ENCODE data around the gene NDUFS2. TPM values are rescaled to one million over a fixed set of nuclear protein-coding genes. Genes with fewer than 3 reads are reported as not detected.
A peak's percentile ranks its signal among the peaks of the same experiment; 100 is the strongest.

The NDUFS2 gene
- total RNA-seq, result 175 and 194 TPM in 2 replicates

DNA sequence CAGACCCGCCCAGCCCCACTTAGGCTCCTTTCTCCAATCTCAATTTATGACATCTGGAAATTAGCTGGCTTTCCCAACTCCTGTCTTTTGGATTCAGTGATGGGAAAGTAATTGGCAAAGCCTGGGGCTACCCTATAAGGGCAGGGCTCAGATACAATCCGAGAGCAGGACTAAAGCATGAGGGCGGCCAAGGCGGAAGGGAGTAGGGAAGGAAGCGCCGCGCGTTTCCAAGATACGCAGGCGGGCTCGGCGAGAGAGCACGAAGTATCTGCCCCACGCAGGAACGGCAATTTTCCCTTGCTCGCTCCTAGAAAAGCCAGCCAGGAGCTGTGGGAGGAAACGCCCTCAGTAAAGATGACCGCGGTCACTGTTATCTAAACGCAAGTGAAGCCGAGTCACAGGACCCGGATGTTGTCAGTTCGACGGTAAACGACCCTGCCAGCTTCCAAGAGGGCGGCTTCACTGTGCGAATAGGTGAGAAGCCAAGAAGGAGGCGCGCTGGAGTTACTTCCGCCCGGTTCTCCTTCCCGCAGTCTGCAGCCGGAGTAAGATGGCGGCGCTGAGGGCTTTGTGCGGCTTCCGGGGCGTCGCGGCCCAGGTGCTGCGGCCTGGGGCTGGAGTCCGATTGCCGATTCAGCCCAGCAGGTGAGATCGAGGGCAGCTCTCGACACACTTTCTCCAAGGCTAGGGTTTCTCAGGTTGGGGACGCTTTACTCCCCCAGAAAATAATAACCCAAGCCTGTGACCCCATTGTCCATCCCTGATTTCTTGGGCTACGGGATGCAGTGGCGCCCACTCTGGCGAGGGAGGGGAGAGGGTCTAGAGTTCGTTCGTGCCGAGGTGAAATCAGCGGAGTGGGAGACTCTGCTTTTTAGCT, at the start of gene NDUFS2:
NDUFS2 (plus strand) TSS at position 532 of the 877 bp plus-strand sequence; CDS start at position 551, 19 bp downstream.
- DNase-seq (ENCODE audit: low read depth), result peak; percentile 97

DNA sequence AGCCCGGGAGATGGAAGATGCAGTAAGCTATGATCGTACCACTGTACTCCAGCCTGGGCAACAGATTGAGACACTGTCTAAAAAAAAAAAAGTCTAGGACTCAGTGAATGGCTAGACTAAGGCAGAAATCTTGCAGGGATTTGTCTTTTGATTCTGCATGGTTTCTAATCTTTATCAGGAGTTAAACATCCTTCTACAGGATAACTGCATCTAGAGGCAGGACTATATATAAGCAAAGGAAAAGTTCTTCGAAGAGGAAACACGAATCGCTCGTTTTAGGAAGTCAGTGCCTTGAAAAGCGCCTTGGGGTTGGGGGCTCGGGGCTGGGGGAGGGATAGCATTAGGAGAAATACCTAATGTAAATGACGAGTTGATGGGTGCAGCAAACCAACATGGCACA, 49.0 kb upstream of the NDUFS2 start:
- DNase-seq (ENCODE audit: low read depth), result no peak

DNA sequence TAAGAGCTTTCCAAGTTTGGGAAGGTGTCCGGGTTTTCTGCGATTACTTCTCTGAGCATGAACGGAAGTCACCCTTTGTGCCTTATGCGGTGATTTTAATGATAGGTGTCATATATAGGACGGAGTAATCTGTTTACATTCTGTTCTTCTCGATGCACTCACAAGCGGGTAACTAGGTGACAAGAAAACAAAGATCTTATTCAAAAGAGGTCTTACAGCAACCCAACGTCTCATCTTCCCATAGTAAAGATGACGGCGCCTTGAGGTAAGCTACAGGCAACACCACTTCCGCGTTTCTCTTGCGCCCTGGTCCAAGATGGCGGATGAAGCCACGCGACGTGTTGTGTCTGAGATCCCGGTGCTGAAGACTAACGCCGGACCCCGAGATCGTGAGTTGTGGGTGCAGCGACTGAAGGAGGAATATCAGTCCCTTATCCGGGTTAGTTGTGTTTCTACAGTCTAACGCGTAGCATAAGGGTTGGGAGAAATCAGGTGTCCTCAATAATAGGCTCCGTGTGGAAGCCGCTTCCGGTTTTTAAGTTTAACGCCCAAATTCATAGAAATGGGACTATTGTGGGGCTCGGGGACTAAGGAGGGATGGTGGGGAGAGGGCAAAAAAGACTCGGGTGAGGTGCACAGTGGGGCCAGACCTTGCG, 48.4 kb upstream of the NDUFS2 start, which contains the start of gene UFC1:
UFC1 (plus strand) TSS at position 297 of the 656 bp plus-strand sequence; CDS start at position 317, 20 bp downstream.
- DNase-seq (ENCODE audit: low read depth), result peak; percentile 85

DNA sequence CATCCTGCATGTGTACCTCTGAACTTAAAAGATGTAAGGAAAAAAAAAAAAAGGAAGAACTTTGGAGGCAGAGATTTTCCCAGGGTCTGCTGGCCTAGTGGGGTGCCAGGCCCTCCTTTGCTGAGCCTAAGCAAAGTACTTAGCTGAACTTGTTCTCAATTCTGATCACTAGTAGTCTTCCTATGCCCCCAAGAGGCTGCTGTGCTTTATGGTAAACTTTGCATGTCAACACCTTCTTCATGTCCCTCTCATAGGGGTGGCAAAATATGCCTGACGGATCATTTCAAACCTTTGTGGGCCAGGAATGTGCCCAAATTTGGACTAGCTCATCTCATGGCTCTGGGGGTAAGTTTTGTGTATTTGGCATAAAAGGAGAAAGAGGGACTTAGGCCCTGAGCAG, 44.3 kb upstream of the NDUFS2 start:
- no peak for DNase-seq (ENCODE audit: low read depth)

DNA sequence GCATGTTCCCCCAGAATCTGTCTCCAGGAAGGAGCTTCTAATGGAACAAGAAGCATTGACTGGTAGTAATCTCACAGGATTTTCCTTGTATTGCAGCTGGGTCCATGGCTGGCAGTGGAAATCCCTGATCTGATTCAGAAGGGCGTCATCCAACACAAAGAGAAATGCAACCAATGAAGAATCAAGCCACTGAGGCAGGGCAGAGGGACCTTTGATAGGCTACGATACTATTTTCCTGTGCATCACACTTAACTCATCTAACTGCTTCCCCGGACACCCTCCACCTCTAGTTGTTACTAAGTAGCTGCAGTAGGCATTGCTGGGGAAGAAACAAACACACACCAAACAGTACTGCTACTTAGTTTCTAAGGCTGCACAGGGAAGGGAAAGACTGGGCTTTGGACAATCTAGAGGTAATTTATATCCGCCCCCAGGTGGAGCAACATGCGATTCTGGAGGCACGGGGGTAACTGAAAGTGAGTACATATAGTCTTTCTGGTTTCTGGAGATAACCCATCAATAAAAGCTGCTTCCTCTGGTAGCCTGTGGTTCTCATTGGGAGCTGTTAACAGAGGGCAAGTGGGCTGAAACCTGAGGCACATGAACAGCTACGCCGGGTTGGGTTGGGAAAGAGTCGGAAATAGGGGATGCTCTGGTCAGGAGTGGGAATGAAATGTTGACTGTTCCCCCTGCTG, 43.7 kb upstream of the NDUFS2 start:
- DNase-seq (ENCODE audit: low read depth), result no peak

DNA sequence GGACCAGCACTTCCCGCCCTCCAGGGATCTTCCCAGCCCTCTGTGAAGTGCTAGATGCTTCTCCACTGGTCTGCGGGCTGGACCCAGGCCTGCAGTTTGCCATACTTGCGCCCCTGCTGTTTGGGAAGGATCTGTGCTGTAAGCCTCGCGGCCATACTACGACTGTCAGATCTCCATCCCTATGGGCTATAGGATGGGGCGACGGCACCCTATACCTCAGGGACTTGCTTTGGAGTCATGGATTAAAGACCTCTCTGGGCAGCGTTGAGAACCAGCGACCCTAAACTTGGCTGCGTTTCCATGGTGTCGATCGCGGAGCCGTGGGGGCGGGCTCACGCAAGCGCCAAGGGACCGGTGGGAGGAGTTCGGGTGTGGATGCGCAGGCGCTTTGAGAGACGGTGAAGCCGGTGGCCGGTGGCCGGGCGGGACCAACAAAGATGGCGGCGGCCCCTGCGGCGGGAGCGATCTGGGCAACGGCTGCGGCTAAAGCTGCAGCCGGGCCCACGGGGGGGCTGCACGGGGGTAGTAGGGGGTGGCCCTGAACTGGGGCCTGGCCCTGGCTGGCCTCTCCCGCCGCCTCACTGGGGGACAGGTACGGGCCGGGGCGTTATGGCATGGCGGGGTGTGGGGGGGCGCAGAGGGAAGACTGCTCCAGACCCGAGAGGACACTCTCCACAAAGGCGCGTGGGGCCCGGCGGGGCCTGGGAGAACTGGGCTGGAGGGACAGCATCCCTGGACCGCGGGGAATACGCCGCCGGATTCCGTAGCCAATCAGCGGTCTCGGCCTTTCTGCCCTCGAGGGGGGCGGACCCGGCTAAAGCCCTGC, 42.9 kb upstream of the NDUFS2 start, which contains the start of gene USP21:
USP21 (plus strand) TSS at position 414 of the 826 bp plus-strand sequence. CDS start 1,141 bp downstream, outside the sequence.
- DNase-seq (ENCODE audit: low read depth), result peak; percentile 69

DNA sequence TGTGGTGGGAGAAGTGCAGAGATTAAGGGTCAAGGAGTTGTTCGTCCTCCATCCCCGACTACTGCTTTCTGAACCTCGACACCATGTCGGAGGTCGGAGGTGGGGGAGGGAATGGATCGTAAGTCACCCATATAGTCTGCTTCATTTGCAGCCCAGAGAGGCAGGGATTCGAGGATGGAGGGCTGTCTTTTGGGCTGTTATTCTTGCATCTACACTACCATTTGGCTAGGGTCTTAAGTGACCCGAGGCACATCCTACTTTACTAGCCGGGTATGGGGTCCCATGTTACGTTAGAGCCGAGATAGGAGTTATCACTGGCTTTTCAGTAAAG, 42.3 kb upstream of the NDUFS2 start:
- no peak for DNase-seq (ENCODE audit: low read depth)

DNA sequence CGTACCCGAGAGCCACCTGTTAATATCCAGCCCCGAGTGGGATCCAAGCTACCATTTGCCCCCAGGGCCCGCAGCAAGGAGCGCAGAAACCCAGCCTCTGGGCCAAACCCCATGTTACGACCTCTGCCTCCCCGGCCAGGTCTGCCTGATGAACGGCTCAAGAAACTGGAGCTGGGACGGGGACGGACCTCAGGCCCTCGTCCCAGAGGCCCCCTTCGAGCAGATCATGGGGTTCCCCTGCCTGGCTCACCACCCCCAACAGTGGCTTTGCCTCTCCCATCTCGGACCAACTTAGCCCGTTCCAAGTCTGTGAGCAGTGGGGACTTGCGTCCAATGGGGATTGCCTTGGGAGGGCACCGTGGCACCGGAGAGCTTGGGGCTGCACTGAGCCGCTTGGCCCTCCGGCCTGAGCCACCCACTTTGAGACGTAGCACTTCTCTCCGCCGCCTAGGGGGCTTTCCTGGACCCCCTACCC, 41.5 kb upstream of the NDUFS2 start:
- DNase-seq (ENCODE audit: low read depth), result no peak

DNA sequence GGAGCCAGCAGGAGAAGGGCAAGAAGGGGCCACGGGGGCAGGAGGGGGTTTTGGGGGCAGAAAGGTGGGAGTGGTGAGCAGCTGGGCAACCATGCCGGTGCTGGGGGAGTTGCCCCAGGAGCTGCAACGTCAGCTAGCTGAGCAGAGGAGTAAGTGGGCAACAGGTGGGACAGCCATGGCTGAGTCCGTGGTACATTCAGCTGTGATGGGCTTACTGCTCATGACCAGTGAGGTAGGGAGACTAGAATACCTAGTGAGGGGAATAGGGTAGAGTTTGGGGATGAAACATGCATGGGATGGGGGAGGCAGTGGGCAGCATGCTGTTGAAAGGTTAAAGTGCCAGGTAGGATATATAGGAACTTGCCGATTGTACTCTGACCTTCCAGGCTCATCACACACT, 40.5 kb upstream of the NDUFS2 start:
- no peak for DNase-seq (ENCODE audit: low read depth)

DNA sequence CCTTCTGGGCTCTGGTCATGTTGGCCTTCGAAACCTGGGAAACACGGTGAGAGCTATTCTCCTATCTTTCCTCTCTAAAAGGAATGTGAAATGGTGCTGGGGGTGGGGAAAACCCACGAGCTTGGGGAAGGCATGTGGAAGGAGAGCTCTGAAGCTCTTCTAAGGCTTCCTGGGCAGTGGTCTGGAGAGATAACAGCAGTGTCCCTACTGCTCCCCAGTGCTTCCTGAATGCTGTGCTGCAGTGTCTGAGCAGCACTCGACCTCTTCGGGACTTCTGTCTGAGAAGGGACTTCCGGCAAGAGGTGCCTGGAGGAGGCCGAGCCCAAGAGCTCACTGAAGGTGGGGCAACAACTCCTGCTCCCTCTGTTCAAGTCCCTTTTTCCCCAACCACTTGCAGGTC, 40.1 kb upstream of the NDUFS2 start:
- no peak for DNase-seq (ENCODE audit: low read depth)

DNA sequence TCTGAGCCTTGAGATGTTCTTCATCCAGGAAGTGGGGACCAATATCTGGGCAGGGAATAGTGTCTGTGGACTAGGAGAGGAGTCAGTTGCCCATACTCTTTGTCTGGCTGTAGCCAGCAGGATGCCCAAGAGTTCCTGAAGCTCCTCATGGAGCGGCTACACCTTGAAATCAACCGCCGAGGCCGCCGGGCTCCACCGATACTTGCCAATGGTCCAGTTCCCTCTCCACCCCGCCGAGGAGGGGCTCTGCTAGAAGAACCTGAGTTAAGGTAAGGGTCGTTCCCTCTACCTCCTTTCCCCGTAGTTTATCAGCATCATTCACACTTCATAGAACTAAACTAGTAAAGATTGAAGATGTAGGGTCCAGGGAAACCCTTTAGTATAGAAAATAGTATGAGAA, 39.4 kb upstream of the NDUFS2 start:
- DNase-seq (ENCODE audit: low read depth), result no peak

DNA sequence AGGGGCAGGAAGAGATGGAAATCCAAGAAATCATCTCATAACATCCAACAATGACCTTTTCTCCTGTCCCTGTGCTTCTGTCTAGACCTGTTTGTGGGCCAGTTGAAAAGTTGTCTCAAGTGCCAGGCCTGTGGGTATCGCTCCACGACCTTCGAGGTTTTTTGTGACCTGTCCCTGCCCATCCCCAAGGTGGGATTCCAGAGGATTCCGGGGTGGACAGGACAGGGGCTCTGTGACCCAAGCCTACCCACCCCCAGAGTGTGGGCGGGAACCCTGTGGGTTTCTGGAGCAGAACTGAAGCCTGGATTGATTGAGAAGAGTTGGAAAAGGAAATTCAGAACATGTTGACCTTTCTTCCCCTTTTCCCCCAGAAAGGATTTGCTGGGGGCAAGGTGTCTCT, 38.4 kb upstream of the NDUFS2 start:
- DNase-seq (ENCODE audit: low read depth), result no peak

DNA sequence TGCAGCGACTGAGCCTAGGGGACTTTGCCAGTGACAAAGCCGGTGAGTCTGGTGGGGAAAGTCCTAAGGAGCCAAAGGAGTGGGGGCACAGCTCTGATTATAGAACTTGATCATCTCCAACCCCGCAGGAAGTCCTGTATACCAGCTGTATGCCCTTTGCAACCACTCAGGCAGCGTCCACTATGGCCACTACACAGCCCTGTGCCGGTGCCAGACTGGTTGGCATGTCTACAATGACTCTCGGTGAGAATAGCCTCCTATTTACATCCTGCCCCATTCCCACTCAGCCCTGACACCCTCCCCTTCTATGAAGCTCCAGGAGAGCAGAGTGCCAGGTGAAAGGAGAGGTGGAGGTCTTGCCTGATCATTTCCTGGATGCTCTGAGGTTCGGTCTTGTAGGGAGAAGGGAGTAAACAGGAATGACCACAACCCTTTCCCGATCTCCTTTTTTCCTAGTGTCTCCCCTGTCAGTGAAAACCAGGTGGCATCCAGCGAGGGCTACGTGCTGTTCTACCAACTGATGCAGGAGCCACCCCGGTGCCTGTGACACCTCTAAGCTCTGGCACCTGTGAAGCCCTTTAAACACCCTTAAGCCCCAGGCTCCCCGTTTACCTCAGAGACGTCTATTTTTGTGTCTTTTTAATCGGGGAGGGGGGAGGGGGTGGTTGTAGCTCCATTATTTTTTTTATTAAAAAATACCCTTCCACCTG, 37.1 kb upstream of the NDUFS2 start:
- DNase-seq (ENCODE audit: low read depth), result no peak

DNA sequence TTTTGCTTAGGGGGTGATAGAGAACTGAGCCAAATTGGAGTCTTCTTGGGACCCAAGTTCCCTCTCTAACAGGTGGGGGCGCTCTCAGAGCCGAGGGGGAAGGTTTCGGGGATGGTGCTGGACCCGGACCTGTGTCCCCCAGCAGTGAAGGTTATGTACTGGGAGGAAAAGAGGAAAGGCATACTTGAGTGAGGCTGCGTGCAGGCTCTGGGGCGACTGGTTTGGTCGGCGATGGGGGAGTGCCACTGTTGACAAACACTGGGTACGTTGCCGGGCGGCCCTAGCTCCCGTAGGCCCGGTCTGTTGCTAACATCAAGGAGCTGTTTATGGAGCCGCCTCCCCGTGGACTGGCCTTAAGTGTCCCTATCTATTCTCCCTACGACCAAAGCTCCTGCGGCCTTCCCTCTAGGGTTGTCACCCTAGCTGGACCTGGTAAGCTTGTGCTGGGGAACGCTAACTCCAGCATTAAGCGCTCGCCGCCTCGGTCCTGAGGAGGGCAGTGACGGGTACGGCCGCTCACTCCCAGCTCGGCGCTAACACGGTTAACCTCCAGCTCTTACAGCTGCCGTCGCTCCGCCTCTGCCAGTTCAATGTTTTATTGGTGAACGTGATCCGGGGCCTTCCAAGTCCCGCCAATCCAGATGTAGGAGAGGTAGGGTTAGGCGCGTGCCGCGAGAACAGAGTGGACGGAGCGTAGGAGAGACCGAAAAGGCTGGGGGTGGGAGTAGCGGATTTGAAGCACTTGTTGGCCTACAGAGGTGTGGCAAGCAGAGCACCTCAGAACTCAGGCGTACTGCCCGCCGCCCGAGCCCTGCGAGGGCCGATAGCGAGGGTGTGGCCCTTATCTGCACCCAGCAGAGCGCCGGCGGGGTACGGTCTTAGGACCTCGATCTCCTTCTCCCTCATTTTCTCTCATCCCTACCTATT, 36.2 kb upstream of the NDUFS2 start, which contains the start of gene PPOX:
PPOX (plus strand) TSS at position 685 of the 927 bp plus-strand sequence. CDS start 422 bp downstream, outside the sequence.
- peak; percentile 98 for DNase-seq (ENCODE audit: low read depth)

DNA sequence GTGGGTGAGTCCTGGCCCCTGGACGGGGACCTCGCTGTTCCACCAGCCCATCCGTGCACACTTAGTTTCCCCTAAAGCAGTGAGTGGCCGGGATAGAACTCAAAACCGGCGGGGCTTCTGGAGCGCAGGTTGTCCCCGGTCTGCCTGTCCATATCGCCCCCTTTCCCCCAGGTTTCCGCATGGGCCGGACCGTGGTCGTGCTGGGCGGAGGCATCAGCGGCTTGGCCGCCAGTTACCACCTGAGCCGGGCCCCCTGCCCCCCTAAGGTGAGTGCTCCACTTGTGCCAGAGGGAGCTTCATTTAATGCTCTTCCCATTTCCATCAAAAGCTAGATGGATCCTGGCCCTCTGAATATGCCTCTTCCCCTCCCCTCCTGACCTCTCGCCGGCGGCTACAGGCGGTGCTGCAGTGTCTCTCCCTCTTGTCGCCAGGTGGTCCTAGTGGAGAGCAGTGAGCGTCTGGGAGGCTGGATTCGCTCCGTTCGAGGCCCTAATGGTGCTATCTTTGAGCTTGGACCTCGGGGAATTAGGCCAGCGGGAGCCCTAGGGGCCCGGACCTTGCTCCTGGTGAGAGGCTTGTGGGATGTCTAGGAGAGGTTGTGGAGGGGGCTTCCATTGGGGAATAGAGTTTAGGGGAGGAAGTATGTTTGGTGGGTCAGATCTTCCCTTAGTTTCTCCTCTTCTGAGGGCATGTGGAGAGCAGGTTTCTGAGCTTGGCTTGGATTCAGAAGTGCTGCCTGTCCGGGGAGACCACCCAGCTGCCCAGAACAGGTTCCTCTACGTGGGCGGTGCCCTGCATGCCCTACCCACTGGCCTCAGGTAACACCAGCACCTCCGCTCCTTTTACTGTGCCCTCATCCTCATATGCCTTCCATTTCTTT, 35.3 kb upstream of the NDUFS2 start:
- DNase-seq (ENCODE audit: low read depth), result no peak

DNA sequence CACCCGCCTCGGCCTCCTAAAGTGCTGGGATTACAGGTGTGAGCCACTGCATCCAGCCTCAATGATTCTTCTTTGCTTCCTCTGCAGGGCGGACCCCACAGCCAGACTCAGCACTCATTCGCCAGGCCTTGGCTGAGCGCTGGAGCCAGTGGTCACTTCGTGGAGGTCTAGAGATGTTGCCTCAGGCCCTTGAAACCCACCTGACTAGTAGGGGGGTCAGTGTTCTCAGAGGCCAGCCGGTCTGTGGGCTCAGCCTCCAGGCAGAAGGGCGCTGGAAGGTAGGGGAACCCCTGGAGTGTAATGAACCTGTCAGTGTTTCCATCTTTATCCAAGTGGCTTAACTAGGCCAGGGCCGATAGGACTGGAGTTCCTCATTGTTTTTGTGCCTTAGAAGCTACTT, 33.3 kb upstream of the NDUFS2 start:
- no peak for DNase-seq (ENCODE audit: low read depth)

DNA sequence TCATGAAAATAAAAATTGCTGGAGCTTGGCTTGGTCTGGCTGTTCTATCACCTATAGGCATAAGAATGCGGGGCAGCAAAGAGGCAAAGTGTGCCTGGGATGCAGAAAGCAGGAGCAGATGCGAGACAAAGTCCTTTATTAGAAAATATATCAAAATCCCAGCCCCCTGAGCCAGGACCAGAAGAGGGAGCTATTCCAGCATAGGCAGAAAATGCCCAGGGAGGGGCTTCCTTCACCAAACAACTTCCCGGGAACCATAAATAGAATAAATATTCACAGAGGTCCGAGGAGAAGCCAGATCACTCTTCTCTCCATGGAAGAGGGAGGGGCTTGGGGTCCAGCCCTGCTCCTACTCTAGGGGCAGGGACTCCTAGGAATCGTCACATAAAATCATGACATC, 31.0 kb upstream of the NDUFS2 start:
- DNase-seq (ENCODE audit: low read depth), result no peak

DNA sequence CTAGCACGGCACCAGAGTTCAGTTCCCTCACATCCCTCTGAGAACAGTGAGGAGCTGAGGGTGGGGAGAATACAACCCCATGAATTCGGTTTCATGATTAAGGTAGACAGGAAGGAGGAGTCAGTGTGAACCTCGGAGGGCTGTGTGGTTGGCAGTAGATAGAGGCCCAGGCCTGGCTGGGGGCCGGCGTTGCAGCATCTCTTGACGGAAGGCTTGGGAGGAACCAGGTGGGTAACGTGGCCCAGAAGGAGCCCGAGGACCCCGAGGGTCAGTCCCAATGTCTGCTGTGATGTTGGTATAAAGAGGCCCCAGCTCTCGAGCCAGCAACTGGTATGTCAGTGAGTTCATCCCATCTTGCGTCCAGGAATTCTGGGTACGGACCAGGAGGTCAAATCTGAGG, 30.5 kb upstream of the NDUFS2 start:
- DNase-seq (ENCODE audit: low read depth), result no peak

DNA sequence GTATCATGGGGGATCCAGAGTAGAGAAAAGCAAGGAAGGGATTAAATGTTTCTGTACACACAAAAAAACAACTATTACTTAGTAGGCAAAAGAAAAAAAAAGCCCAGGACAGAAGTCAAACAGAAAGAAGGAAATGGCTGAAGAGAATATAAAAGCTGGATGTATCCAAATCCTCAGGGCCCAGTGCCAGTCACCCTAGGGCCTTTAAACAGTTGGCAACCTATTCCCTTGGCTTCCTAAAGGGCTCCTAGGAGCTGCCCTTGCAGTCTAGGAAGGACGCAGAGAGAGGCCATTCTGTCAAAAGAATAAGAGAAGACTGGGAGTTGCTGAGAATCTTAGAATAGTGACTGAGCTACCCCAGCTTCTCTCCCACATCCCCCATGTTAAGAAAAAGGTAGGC, 29.8 kb upstream of the NDUFS2 start:
- DNase-seq (ENCODE audit: low read depth), result no peak

Data from renal cortical epithelial cell (primary cell).